Measurements from ENCODE around the gene TBXAS1. TPM values are rescaled to one million over a fixed set of nuclear protein-coding genes. Genes with fewer than 3 reads are reported as not detected.

The TBXAS1 gene
- total and polyA plus RNA-seq, 11 donors, result 2.0 to 32.0 (median 4.7) TPM

DNA sequence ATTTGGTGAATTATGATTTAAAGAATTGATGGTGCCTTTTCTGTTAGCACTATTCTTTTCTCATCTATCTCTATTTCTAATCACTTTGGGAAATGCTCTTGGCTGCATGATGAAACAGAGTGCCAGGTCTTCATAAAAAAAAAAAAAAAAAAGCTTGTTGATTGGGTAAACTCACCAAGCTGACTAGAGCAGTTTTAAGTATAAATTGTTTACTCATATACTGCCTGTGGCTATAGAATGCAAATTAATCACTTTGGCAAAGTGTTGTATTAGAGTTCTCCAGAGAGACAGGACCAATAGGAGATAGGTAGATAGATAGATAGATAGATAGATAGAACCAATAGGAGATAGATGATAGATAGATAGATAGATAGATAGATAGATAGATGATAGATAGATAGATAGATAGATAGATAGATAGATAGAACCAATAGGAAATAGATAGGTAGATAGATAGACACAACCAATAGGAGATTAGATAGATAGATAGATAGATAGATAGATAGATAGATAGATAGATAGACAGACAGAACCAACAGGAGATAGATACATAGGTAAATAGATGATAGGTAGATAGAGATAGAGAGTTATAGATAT, 20.1 kb upstream of the TBXAS1 start:
- no peaks in the 10 kb centered on the region for H3K27me3 ChIP-seq
- TF ChIP-seq POLR2A (IDR thresholded peaks at IDR 0.05), result no peak
- TF ChIP-seq CTCF (IDR thresholded peaks at IDR 0.05), result no peak
- H3K9me3 ChIP-seq, result no peaks in the 10 kb centered on the region
- intact Hi-C loops (cut with DNase I), result no loop called here
- no peaks in the 10 kb centered on the region for H3K36me3 ChIP-seq
- no peak overlapping the region for H3K27ac ChIP-seq
- H3K4me1 ChIP-seq, result no peaks in the 10 kb centered on the region
- ATAC-seq (no peak), DNase-seq (no peak)
- no peak overlapping the region for H3K4me3 ChIP-seq

DNA sequence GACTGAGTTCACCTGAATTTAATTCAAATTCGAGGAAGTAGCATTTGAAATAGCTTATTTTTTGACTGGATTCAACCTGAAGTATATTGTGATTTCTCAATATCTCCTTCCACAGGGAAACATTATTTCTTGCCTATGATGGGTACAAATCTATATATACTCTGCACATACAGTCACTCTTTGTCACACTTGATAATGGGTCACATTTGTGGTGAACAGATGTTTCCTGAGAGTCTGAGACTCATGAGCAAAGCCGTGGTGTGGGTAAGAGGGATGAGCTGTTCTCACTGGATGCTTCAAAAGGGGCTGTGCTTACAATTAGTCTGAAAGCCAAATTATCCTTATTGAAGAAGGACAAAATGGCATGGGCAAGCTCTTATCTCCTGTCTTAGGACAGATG, 18.0 kb upstream of the TBXAS1 start:
- 59 to 65% (median 63%) methylated on average over 2 of the region's 2 CpGs for WGBS, 4 donors
- Histone ChIP-seq H3K4me3 (no peak overlapping the region), H3K9me3 (no peaks in the 10 kb centered on the region), H3K4me1 (no peaks in the 10 kb centered on the region), H3K27me3 (no peaks in the 10 kb centered on the region), H3K36me3 (no peaks in the 10 kb centered on the region), H3K27ac (no peak overlapping the region)
- ATAC-seq (no peak), DNase-seq (no peak)
- TF ChIP-seq CTCF (IDR thresholded peaks at IDR 0.05) (no peak), POLR2A (IDR thresholded peaks at IDR 0.05) (no peak)
- intact Hi-C loops (cut with DNase I), result loop anchor here in 1 of 10 donors (10.0 kb wide), 1 partner anchor 184 kb away; no protein-coding TSS in a partner anchor

- DNase-seq (no peak), ATAC-seq (no peak)
- no peak overlapping the region for H3K27ac ChIP-seq
- intact Hi-C loops (cut with DNase I), result loop anchor here in 1 of 10 donors (10.0 kb wide), 1 partner anchor 182 kb away; no protein-coding TSS in a partner anchor
- H3K4me1 ChIP-seq, result no peaks in the 10 kb centered on the region
- no peaks in the 10 kb centered on the region for H3K9me3 ChIP-seq
- no peaks in the 10 kb centered on the region for H3K36me3 ChIP-seq
- TF ChIP-seq POLR2A (IDR thresholded peaks at IDR 0.05) (no peak), CTCF (IDR thresholded peaks at IDR 0.05) (no peak)
- H3K27me3 ChIP-seq, result no peaks in the 10 kb centered on the region
- 90 to 94% (median 91%) methylated on average over 6 of the region's 6 CpGs for WGBS, 4 donors
- H3K4me3 ChIP-seq, result no peak overlapping the region
These were observed 15.9 kb upstream of the TBXAS1 start for GRCh38 chr7:139813151-139813550.

- no peaks in the 10 kb centered on the region for H3K27me3 ChIP-seq
- ATAC-seq (no peak), DNase-seq (no peak)
- no peak for TF ChIP-seq POLR2A (IDR thresholded peaks at IDR 0.05)
- no peak for TF ChIP-seq CTCF (IDR thresholded peaks at IDR 0.05)
- no peaks in the 10 kb centered on the region for H3K4me1 ChIP-seq
- intact Hi-C loops (cut with DNase I), result loop anchor here in 1 of 10 donors (10.0 kb wide), 1 partner anchor 181 kb away; no protein-coding TSS in a partner anchor
- 82 to 98% (median 94%) methylated on average over 2 of the region's 2 CpGs for WGBS, 4 donors
- no peaks in the 10 kb centered on the region for H3K9me3 ChIP-seq
- H3K36me3 ChIP-seq, result no peaks in the 10 kb centered on the region
- no peak overlapping the region for H3K4me3 ChIP-seq
- H3K27ac ChIP-seq, result no peak overlapping the region
These were observed 15.4 kb upstream of the TBXAS1 start for GRCh38 chr7:139813689-139814088.

Measured in heart left ventricle (tissue), 16 donors.